ENCODE measurements around the gene ZCCHC3. TPM values are rescaled to one million over a fixed set of nuclear protein-coding genes. Genes with fewer than 3 reads are reported as not detected.
A peak's percentile ranks its signal among the peaks of the same experiment; 100 is the strongest.
"Not testable (repeated sequence)": the region's sequence is repeated elsewhere in the genome, so short reads cannot be mapped to it uniquely, and the experiment has no call there.

The ZCCHC3 gene
- 15.6 TPM for total RNA-seq

DNA sequence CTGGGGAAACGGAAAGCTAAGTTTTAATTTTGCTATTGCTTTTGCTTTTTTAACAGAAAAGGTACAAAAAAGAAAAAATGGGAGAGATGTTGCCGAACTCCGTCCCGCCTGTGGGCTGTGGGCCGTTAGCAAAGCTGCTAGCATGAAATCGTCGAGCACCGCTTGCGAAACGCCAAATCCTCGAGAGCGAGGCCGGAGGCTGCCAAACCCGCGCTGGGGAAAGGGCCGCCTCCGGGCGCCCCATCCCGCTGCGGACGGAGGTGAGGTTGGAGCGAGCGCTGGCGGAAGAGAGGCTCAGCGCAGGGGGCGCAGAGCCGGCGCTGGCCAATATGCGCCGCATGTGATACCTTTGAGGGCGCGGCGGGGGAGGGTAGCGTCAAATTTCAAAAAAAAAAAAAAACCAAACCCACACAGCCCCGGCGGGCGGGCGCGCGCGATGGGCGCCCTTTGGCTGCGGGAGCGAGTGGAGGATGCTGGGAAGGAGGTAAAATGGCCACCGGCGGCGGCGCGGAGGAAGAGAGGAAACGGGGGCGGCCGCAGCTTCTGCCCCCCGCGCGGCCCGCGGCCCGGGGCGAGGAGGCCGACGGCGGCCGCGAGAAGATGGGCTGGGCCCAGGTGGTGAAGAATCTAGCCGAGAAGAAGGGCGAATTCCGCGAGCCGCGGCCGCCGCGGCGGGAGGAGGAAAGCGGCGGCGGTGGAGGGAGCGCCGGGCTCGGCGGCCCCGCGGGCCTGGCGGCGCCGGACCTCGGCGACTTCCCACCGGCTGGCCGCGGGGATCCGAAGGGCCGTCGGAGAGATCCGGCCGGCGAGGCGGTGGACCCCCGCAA, at the start of gene ZCCHC3:
TSS of gene ZCCHC3 (plus strand) at position 473 of the 827 bp plus-strand sequence. CDS start at position 490, 17 bp downstream.
- Histone ChIP-seq H3K27me3 (no peaks in the 10 kb centered on the region), H3K36me3 (peaks cover 0 to 4% of the 10 kb centered on the region in 2 donors), H3K4me1 (peaks cover 0 to 19% of the 10 kb centered on the region in 2 donors), H3K4me3 (peak within 1 kb of the TSS; percentile 74 to 86), H3K27ac (peak within 1 kb of the TSS; percentile 95 to 97), H3K9me3 (no peaks in the 10 kb centered on the region)
- DNase-seq (ENCODE audit: low spot score in 2 of 2): peak; percentile 62 to 91
- intact Hi-C loops (cut with DNase I): loop anchor here (1.0 to 2.0 kb wide), 4 partner anchors 13 to 49 kb away; partner anchors contain the start of gene NRSN2
- TF ChIP-seq, protein P1, sequence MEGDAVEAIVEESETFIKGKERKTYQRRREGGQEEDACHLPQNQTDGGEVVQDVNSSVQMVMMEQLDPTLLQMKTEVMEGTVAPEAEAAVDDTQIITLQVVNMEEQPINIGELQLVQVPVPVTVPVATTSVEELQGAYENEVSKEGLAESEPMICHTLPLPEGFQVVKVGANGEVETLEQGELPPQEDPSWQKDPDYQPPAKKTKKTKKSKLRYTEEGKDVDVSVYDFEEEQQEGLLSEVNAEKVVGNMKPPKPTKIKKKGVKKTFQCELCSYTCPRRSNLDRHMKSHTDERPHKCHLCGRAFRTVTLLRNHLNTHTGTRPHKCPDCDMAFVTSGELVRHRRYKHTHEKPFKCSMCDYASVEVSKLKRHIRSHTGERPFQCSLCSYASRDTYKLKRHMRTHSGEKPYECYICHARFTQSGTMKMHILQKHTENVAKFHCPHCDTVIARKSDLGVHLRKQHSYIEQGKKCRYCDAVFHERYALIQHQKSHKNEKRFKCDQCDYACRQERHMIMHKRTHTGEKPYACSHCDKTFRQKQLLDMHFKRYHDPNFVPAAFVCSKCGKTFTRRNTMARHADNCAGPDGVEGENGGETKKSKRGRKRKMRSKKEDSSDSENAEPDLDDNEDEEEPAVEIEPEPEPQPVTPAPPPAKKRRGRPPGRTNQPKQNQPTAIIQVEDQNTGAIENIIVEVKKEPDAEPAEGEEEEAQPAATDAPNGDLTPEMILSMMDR (IDR thresholded peaks at IDR 0.05): peak in 1 of 3 experiments; percentile 18

DNA sequence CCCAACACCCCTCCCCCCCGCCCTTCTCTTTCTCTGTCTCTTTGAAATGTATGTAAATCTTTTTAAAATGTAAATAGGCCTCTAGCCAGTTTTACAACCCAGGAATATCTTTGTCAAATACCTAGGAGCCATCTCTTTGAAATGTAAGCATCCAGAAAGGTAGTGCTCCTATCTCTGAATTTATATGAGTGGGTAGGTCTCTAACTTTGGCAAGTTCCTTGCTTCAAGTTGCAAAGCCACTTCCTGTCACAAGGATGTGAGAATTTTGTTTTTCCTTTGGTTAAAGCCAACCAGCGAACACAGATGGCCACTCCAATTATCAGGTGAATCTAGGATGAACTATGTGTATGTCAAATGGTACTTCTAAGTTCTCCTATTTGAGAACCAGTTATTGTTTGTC, 46.0 kb upstream of the ZCCHC3 start:
- TF ChIP-seq, protein P1 (IDR thresholded peaks at IDR 0.05): no peak

DNA sequence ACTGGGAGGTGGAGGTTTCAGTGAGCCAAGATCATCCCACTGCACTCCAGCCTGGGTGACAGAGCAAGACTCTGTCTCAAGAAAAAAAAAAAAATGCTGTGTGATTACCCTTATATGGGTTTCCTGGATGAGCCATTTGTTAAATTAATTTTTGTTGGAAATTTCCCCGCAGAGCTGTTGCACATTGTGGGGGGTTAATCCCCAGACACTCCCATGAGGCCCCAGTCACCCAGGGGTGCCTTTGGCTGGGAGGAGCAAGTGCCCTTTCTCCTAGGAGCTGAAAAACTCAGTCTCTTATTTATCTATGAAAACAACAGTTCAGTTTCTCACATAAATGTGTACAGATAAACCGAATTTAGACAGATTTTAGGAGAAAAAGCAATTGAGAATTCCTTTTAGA, 44.6 kb upstream of the ZCCHC3 start:
- no peaks in the 10 kb centered on the region for H3K27me3 ChIP-seq
- H3K4me1 ChIP-seq: no peaks in the 10 kb centered on the region
- DNase-seq (ENCODE audit: low spot score in 2 of 2): no peak
- no peaks in the 10 kb centered on the region for H3K9me3 ChIP-seq
- intact Hi-C loops (cut with DNase I): no loop called here
- no peak overlapping the region for H3K4me3 ChIP-seq
- H3K27ac ChIP-seq: no peak overlapping the region
- TF ChIP-seq, protein P1 (IDR thresholded peaks at IDR 0.05): no peak
- H3K36me3 ChIP-seq: no peaks in the 10 kb centered on the region

More for the DNA sequence above, 46.0 kb upstream of the ZCCHC3 start:
- Histone ChIP-seq H3K4me1 (no peaks in the 10 kb centered on the region), H3K4me3 (no peak overlapping the region), H3K36me3 (no peaks in the 10 kb centered on the region), H3K27ac (no peak overlapping the region), H3K9me3 (peaks cover 0 to 7% of the 10 kb centered on the region in 2 donors), H3K27me3 (no peaks in the 10 kb centered on the region)
- intact Hi-C loops (cut with DNase I): no loop called here
- no peak for DNase-seq (ENCODE audit: low spot score in 2 of 2)

GRCh38 chr20:253447-253846, 43.9 kb upstream of the ZCCHC3 start:
- H3K27me3 ChIP-seq: not testable (repeated sequence)

GRCh38 chr20:257419-257818, 40.0 kb upstream of the ZCCHC3 start, which contains the start of gene DEFB132:
DEFB132 (plus strand) TSS chr20:257724; CDS start chr20:257779, 55 bp downstream.
- Histone ChIP-seq H3K27me3 (no peaks in the 10 kb centered on the region), H3K36me3 (no peaks in the 10 kb centered on the region), H3K9me3 (no peaks in the 10 kb centered on the region), H3K4me1 (no peaks in the 10 kb centered on the region), H3K4me3 (no peak within 1 kb of the TSS), H3K27ac (no peak within 1 kb of the TSS)
- no peak for DNase-seq (ENCODE audit: low spot score in 2 of 2)
- intact Hi-C loops (cut with DNase I): no loop called here
- TF ChIP-seq, protein P1 (IDR thresholded peaks at IDR 0.05): no peak

More at GRCh38 chr20:253447-253846, 43.9 kb upstream of the ZCCHC3 start:
- H3K9me3 ChIP-seq; DNase-seq (ENCODE audit: low spot score in 2 of 2); H3K4me1 ChIP-seq; H3K4me3 ChIP-seq; intact Hi-C loops (cut with DNase I); H3K27ac ChIP-seq; H3K36me3 ChIP-seq: not testable (repeated sequence)

DNA sequence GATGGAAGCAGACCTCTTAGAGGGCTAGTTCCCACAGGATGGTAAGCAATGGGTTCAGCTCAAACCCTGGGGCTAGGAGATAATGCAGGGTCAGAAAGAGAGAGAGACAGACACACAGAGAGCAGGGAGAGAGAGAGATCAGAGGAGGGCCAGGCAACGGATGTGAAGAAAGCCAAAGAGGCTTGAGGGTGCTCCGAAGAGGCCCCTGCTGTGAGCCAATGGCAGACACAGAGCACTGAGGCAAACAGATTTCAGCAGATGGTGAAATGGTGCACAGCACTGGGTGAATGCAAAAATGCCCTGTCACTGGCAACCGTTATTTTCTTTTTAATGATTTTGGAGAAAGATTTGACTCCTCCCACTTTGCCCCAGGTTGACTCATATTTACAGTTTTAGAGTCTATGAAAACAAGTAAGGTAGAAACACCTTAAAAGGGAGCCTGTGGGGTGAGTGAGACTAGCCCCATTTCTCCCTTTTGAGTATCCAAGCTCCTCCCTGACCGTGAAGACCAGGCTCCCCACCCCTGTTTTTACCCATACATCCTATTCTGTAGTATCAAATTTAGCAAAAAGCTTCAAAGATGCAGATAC, 39.0 kb upstream of the ZCCHC3 start:
- Histone ChIP-seq H3K27ac (no peak overlapping the region), H3K9me3 (no peaks in the 10 kb centered on the region), H3K36me3 (no peaks in the 10 kb centered on the region), H3K4me1 (no peaks in the 10 kb centered on the region), H3K27me3 (no peaks in the 10 kb centered on the region), H3K4me3 (no peak overlapping the region)
- intact Hi-C loops (cut with DNase I): no loop called here
- DNase-seq (ENCODE audit: low spot score in 2 of 2): no peak
- TF ChIP-seq, protein P1 (IDR thresholded peaks at IDR 0.05): no peak
